Progenitor cell of endocrine pancreas (in vitro differentiated cells): ENCODE results near the gene TUSC2. TPM values are rescaled to one million over a fixed set of nuclear protein-coding genes. Genes with fewer than 3 reads are reported as not detected.

Experiments
- DNase-seq: peaks from one replicate; pipeline ENCODE4 v3.0.0; 2021; ENCODE audit warnings: low spot score; ENCODE audit not compliant: unreplicated experiment
- H3K27ac Mint-ChIP-seq: 2 replicates; pipeline ENCODE4 v1.8.0; 2021; ENCODE audit warnings: mild to moderate bottlenecking, moderate library complexity, mixed read lengths
- H3K27me3 Mint-ChIP-seq: 2 replicates; pipeline ENCODE4 v1.8.0; 2021; ENCODE audit warnings: mixed read lengths
- H3K36me3 Mint-ChIP-seq: 2 replicates; pipeline ENCODE4 v1.8.0; 2022; ENCODE audit warnings: mixed read lengths; ENCODE audit not compliant: insufficient read depth
- H3K4me1 Mint-ChIP-seq: 2 replicates; pipeline ENCODE4 v1.8.0; 2021; ENCODE audit warnings: low read depth, mixed read lengths
- H3K4me3 Mint-ChIP-seq: 2 replicates; pipeline ENCODE4 v1.8.0; 2021; ENCODE audit warnings: low read depth, mild to moderate bottlenecking, moderate library complexity, mixed read lengths
- H3K9me3 Mint-ChIP-seq: 2 replicates; pipeline ENCODE4 v1.8.0; 2021; ENCODE audit warnings: low read depth, mixed read lengths
- CTCF ChIP-seq: fragments of 200-600 bp; sonication (generic); IDR thresholded peaks from one replicate; pipeline ENCODE4 v1.5.0; 2021; ENCODE audit warnings: antibody characterized with exemption, mild to moderate bottlenecking; ENCODE audit not compliant: unreplicated experiment
- long read RNA-seq: library from polyadenylated mRNA; unstranded; transcript quantifications from one replicate; pipeline ENCODE4 v2.0.0, GENCODE V29; 2020
- total RNA-seq: library from RNA; stranded (reverse); gene quantifications from 2 replicates; pipeline ENCODE4 v1.2.1, GENCODE V29; 2021

TUSC2 gene
- total RNA-seq, result 33.1 and 34.9 TPM in 2 replicates
- long read RNA-seq, partial matches to known transcripts, result 0 of 3 reads
- long read RNA-seq, other reads (novel, unspliced or antisense), result 0 of 3 reads

DNA sequence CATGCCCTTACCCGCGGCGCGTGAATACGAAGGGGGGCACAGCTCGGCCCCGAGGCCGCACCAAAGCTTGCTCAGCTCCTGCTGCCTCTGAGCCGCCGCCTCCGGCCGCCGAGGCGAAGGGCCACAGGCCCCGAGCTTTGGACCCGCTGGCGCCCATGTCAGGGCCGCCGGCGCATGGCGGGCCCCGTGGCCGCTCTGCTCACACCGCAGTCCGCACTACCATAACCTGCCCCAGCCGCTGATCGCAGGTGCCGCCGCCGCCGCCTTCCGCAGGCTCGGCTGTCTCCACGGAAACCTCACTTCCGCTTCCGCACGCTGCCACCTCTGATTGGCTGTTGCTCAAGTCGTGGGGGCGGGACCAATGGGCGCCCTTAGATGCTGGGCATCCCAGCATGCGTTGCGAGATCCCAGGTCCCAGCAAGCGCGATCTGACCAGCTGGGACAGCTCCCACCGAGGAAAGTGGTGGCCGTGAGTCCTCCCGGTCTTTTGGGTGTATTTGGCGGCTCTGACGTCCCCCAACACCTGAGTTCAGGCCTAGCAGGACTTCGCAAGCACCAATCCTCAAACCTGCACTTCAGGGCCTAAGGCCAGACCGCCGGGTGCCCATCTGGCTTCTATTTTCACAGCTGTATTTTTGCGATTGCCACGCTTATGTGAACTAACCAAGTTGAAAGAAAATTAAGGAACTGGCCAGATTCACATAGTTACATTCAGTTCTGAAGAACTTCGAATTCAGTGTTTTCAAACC, at the start of gene TUSC2:
TUSC2 (minus strand) TSS at position 281 of the 749 bp plus-strand sequence; CDS start at position 157, 124 bp downstream.
- Mint-ChIP-seq H3K4me1 (peaks cover 16% of the 10 kb centered on the region), H3K27me3 (no peaks in the 10 kb centered on the region), H3K9me3 (no peaks in the 10 kb centered on the region), H3K4me3 (peak within 1 kb of the TSS; percentile 85), H3K27ac (peak within 1 kb of the TSS; percentile 96), H3K36me3 (peaks cover 7% of the 10 kb centered on the region)
- peak; percentile 91 for DNase-seq
- no peak for TF ChIP-seq CTCF

- H3K9me3 Mint-ChIP-seq, result no peaks in the 10 kb centered on the region
- H3K27me3 Mint-ChIP-seq, result peaks cover 6% of the 10 kb centered on the region
- no peak overlapping the region for H3K4me3 Mint-ChIP-seq
- peak; percentile 38 for TF ChIP-seq CTCF
- no peak for DNase-seq
- no peak overlapping the region for H3K27ac Mint-ChIP-seq
- no peaks in the 10 kb centered on the region for H3K36me3 Mint-ChIP-seq
- H3K4me1 Mint-ChIP-seq, result peaks cover 2% of the 10 kb centered on the region
Observed at GRCh38 chr3:50375258-50375931, 47.4 kb upstream of the TUSC2 start.

DNA sequence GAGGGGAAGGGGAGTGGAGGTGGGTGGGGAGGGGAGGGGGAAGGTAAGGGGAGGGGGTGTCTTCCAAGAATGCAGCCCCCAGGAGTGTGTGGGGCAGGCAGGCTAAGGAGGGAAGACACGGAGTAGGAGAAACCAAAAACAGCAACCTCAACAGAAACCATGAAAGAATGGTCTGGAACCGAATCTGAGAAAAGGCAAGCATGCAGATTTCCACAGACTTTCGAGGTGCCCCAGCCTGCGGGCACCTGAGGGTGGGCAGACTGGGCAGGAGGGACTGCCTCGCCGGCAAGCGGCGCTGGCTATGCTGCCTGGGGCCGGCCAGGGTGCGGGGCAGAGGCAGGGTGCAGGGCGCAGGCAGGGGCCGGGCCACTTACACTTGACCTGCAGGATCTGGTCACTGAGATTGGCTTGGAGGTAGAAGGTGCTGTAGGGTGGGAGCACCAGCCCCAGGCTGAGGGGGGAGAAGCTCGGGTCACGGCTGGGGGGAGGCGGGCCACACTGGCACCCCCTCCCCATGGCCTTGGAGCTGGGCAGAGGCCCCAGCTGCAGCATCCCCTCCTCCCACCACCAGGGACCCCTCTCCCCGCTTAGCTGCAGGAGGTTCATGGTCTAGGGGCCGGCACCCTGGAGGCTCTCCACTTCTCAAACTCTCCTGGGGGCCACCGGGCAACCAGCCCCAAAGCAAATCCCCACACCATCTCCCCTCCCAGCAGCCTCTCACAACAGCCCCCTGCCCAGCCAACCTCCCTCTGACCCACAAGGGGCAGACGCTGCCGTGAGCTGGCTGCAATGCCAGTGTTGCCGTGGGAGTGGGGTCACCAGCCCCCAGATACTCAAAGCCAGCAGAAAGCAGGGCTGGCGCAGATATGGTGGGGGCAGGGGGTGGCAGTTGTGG, 46.6 kb upstream of the TUSC2 start:
- no peak for TF ChIP-seq CTCF
- Mint-ChIP-seq H3K27me3 (peaks cover 2% of the 10 kb centered on the region), H3K9me3 (no peaks in the 10 kb centered on the region), H3K4me3 (no peak overlapping the region), H3K27ac (no peak overlapping the region), H3K4me1 (peaks cover 2% of the 10 kb centered on the region), H3K36me3 (no peaks in the 10 kb centered on the region)
- DNase-seq, result no peak

DNA sequence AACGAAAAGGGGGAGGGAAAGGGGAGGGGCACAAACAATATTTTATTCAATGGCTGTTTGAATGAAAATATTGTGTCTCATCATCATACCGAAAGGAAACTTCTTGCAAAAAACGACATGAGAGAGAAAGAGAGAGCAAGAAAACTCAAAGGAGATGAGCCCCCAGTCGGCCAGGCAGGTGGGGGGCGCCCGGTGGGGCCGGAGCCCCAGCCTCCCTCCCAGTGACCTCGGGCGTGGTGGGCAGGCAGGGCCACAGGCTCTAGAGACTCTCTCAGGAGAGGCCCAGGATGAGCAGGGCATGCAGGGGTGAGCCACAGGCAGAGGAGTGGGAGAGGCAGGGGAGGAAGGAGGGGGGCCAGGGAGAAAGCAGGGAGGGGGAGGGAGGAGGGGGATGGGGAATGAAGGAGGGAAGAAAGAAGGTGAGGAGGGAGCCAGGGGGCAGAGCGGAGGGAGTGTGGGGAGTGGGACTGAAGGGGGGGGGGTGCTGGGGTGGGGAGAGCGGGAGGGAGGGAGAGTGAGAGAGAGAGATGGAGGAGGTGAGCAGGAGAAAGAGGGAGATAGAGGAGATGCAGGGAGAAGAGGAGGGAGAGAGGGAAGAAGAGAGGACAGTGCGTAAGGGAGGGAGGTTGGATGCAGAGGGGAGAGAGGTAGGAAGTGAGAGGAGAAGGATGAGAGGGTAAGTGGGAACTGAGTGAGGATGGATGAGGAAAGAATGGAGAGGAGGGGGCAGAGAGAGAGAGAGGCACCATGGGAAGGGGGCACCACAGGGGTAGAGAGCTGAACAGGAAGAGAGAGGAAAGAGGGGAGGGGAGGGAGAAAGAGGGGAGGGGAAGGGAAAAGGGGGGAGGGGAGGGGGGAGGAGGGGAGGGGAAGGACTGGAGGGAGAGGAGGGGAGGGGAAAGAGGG, 45.4 kb upstream of the TUSC2 start:
- DNase-seq, result no peak
- no peaks in the 10 kb centered on the region for H3K36me3 Mint-ChIP-seq
- no peak for TF ChIP-seq CTCF
- no peaks in the 10 kb centered on the region for H3K9me3 Mint-ChIP-seq
- H3K4me1 Mint-ChIP-seq, result peaks cover 2% of the 10 kb centered on the region
- no peak overlapping the region for H3K4me3 Mint-ChIP-seq
- no peak overlapping the region for H3K27ac Mint-ChIP-seq
- H3K27me3 Mint-ChIP-seq, result peaks cover 6% of the 10 kb centered on the region
